Breast epithelium (tissue), 3 donors: Measurements from ENCODE around the gene GAGE13.

Experiments used
- POLR2A ChIP-seq: fragments of 450-650 bp; IDR thresholded peaks from one replicate; pipeline ENCODE4 v1.6.1; 2016; ENCODE audit warnings: antibody characterized with exemption, mild to moderate bottlenecking, moderate library complexity
- POLR2AphosphoS5 ChIP-seq, 3 donors: sonication (generic); formaldehyde crosslinking; IDR thresholded peaks; one replicate each; pipeline ENCODE4 v1.6.1; 2017; ENCODE audit warnings: antibody characterized with exemption in 3 of 3

DNA sequence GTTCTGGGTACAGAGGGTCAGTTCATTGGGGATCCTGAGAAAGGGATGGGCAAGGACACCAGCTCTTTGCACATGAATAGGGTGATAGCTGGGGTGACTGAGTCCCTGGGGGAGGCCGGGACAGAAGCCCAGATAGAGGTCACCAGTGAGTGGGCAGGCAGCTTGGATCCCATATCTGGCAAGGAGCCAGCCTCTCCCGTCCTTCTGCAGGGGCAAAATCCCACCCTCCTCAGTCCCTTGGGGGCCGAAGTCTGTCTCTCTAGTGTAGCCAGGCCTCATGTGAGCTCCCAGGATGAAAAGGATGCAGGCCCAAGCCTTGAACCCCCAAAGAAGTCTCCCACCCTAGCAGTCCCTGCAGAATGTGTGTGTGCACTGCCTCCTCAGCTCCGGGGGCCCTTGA, 44.8 kb upstream of the GAGE13 start:
- no peak for TF ChIP-seq POLR2AphosphoS5 (IDR thresholded peaks at IDR 0.05)
- no peak for TF ChIP-seq POLR2A
